HL-60/S4 treated with phorbol 12-myristate 13-acetate at 8.2 ng/mL for 4 days and 3 days (cell line): Measurements from ENCODE around the gene APBB1IP.
"Not testable (repeated sequence)": the region's sequence is repeated elsewhere in the genome, so short reads cannot be mapped to it uniquely, and the experiment has no call there.

Source experiments
- in situ Hi-C: fragments of 300-500 bp; cut with MboI; formaldehyde crosslinking; loops from 2 replicates; pipeline ENCODE4 v1.15.0; 2022; ENCODE audit warnings: low sequenced_read_pairs

Gene APBB1IP

DNA sequence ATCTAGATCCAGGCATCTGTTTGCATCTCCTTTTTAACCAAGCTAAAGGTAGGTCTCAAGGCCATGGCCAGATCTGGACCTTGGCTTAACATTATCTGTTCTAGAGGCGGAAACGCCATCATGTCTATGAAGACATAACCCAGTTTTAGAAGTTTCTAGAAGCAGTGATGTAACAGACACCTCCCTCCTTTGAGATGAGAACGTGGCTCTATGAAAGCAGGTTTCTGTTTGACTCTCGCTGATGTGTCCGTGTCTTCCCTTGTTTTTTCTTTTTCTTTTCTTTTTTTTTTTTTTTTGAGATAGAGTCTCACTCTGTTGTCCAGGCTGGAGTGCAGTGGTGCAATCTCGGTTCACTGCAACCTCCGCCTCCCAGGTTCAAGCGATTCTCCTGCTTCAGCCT is 36.7 kb downstream of the APBB1IP start:
- in situ Hi-C loops = not testable (repeated sequence)

- in situ Hi-C loops = no loop called here
Measured at GRCh38 chr10:26475386-26475785, 37.2 kb downstream of the APBB1IP start.

DNA sequence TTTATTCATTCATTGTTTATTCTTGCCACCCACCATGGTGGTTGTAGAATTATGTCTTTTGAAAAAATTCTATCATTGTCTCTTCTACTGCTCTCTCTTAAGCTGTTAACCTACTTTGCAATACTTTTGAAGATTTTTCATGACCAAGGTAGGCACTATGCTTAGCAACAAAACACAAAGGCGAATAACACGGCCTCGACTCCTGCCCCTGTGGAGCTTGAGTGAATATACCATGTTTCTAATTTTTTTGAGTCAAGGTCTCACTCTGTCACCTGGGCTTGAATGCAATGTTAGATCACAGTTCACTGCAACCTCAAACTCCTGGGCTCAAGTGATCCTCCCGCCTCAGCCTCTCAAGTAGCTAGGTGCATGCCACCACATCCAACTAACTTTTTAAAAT is 39.4 kb downstream of the APBB1IP start:
- in situ Hi-C loops = no loop called here

DNA sequence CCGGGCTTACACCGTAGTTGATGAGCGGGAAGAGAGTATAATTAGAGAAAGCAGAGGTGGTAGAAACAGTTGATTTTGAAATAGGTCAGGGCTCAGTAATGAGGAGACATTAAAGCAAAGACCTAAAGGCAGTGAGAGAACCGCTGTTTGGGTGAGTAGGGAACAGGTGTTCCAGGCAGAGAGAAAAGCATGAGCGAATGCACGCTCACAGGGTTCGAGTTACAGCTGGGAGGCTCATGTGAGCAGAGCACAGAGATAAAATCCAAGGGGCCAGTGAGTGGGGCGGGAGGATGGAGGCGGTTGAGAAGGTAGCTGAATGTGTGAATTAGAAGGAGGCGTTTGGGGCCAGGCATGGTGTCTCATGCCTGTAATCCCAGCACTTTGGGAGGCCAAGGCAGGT is 39.9 kb downstream of the APBB1IP start:
- in situ Hi-C loops = no loop called here

DNA sequence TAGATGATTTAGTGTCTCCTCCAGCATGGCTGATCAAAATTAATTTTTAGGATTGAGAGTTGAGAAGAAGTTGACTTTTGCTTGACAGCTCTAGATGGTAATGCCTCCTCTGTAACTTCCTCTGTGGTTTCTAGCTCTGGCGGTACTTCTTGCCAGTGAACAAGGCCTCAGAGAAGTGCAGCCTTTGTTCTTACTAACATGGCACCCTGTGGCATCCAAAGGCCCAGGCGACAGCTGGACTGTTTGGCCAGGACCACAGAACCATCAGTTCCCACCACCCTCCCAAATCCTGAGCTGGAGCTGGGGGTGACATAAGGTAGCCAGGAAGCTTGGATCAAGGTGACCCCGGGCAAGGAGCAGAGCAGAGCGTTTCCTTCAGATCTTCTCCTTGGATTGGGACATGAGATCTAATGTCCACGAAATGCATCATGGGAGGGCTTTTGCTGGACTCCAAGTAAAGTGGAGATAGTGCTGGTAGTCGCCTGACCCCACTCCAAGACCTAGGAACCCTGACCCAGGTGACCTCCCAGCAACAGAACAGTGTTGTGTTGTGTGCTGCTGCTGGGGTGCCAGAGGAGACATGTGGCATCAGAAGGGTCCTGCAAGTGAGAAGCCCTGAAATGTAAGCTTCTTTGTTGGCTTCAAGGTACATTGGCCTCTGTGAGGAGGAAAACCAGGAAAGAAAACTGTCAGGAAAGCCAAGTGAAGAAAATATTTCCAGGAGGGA is 41.8 kb downstream of the APBB1IP start:
- in situ Hi-C loops = no loop called here

GRCh38 chr10:26481315-26481692 is 43.2 kb downstream of the APBB1IP start:
- in situ Hi-C loops = no loop called here

DNA sequence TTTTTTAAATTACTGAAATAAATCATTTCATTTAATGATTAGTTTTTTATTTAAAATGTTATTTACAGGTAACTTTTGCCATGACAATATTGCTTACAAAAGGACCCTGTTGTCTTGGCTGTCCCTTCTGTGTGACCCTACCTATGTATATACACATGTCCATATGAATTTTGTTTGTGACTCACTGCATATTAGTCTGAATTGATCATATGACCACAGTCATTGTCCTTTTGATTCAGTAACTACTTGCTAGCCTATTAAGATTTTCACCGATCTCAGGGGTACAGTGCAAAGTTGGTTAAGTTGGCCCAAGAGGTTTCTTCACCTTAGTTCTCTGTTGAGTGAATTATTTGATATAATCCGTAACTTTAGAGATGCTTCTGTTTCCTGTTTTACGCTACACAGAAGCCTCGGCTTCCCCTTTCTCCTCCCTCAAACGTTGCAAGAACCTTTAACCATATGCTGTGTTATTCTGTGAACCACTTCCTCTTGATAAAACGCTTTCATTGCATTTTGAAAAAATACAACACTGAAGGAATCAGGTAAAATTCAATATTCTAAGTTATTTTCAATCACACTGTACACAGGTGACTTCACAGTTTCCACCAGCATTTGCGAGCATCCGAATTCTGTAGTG is 43.9 kb downstream of the APBB1IP start:
- in situ Hi-C loops = no loop called here

- in situ Hi-C loops = no loop called here
Measured at GRCh38 chr10:26483554-26483953, 45.4 kb downstream of the APBB1IP start.

DNA sequence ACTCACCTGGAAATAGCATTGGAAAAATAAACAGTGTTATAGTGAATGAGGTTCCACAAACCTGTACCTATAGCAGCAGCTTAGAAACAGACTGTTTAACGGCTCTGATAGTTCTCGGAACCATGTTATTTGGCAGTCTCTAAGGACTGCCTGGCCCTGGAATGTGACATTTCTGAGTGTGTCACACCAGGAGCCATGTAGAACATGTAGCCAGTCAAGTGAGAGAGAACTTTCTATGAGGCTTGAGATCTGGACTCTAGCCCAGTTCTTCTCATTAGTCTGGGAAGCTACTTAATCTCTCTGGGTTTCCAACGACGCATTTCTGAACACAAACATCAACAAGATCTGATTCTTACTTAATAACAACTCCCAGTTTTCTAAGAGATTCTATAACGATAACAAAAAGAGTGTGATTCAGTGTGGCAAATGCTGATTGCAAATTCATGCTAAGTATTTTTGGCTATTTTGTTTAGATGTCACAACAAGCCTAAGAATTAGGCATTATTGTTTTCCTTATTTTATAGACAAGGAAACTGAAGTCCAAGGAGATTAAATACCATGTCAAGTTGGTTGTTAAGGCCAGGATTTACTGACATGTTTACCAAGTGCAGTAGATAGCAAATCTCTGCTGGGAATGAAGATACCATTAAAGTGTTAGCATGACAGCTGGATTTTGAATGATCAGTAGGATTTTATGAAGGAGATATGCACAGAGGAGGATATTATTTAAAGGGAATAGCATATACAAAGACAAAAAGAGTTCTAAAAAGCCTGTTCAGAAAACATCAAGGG is 47.2 kb downstream of the APBB1IP start:
- in situ Hi-C loops = no loop called here

- in situ Hi-C loops = no loop called here
Measured at GRCh38 chr10:26486304-26486703, 48.2 kb downstream of the APBB1IP start.

GRCh38 chr10:26486990-26487850 is 49.1 kb downstream of the APBB1IP start:
- in situ Hi-C loops = no loop called here

DNA sequence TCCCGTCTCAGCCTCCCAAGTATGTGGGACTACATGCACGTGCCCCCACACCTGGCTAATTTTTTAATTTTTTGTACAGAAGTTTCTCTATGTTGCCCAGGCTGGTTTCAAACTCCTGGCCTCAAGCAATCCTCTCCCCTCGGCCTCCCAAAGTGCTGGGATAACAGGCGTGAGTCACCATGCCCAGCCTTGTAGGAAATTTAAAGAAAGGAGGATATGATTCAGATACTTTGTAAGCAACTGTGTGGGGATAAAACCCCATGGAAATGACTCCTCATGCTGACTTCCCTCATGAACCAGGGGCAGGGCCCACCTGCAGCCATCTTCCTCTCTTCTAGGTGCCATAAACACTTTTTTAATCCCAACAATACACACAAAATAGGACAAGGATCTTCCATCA is 50.2 kb downstream of the APBB1IP start:
- in situ Hi-C loops = no loop called here

DNA sequence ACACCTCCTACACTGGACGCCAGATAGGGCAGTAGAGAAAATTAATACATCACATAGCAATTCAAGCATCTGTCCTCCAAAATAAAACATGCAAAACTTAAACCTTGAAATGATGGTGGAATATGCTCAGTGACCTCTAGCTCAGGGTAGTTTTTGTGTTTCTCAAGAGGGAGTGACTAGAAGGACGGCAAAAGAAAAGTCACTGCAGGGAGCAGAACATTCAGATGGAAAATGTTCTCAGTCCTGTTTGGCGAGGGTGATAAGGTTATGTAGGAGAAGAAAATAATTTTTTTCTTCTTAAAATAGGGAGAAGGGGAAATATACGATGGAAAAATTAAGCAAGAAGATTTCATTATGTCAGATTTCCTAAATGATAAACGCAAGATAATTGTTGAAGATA is 50.9 kb downstream of the APBB1IP start:
- in situ Hi-C loops = no loop called here

- in situ Hi-C loops = not testable (repeated sequence)
Measured at GRCh38 chr10:26490367-26490766, 52.2 kb downstream of the APBB1IP start.

DNA sequence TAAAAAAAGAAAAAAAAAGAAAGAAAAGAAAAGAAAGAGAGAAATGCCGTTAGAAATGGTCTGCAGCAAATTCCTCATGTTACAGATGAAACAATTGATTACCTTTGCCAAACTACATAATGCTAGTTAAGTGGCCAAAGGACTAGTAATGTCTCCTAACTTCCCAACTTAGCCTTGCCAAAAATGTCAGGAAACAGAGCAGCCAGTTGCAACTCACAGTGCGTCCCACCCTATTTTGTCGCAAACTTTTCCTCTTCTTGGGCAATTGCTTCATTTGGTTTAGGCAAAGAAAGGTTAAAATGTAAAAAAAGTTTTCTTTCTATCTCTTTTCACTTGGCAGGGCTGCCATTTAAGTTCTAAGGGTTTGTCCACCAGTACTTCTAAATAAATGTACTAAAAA is 53.1 kb downstream of the APBB1IP start:
- in situ Hi-C loops = no loop called here

- in situ Hi-C loops = no loop called here
Measured at GRCh38 chr10:26491934-26492333, 53.8 kb downstream of the APBB1IP start.

DNA sequence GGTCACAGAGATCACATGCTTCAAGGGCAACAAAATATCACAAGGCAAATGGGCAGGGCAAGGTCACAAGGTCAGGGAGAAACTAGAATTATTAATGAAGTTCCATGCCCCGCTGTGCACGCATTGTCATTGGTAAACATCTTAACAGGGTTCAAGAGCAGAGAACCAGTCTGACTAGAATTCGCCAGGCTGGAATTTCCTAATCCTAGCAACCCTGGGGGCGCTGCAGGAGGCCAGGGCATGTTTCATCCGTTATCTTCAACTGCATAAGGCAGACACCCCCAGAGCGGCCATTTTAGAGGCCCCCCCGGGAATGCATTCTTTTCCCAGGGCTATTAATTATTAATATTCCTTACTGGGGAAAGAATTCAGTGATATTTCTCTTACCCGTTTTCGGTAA is 54.6 kb downstream of the APBB1IP start:
- in situ Hi-C loops = not testable (repeated sequence)

- in situ Hi-C loops = no loop called here
Measured at GRCh38 chr10:26494018-26494417, 55.9 kb downstream of the APBB1IP start.

DNA sequence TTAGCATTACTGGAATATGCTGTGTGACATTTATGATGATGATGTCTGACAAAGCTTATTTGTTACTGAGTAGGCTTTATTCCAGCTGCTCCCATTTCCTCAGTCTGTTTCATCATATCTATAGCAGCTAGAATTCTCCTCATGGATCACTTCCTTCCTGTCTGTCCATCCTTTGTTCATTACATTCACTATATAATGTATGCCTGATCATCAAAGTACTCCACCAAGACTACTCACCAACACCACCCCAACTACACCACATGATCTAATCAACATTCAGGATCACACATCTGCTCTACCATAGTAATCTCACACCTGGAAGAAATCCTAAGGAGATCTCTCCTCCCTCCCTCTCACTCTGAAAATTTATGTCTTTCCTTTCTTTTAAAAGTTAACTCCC is 61.3 kb downstream of the APBB1IP start:
- in situ Hi-C loops = no loop called here

DNA sequence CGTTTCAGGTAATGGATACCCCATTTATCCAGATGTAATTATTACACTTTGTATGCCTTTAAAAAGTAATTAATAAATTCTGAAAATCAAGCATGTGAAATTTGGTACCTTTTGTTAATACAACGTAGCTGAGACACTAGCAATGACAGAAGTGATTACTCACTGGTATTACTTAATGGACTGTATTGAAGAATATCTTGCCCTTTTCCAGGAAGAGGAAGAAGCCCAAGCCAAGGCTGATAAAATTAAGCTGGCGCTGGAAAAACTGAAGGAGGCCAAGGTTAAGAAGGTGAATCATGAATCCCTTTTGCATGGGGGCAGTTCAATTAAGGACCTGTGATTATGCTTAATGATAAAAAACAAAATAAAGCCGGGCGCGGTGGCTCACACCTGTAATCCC is 64.8 kb downstream of the APBB1IP start:
- in situ Hi-C loops = no loop called here

GRCh38 chr10:26503911-26504310 is 65.8 kb downstream of the APBB1IP start:
- in situ Hi-C loops = no loop called here
